GM23338 (cell line): ENCODE measurements around the gene TOR3A. TPM values are rescaled to one million over a fixed set of nuclear protein-coding genes. Genes with fewer than 3 reads are reported as not detected.

ENCODE experiments used
- EZH2phosphoT487 ChIP-seq: fragments of 200-600 bp; sonication (generic); IDR thresholded peaks from one replicate; pipeline ENCODE4 v1.8.1; 2018; ENCODE audit warnings: antibody characterized with exemption; ENCODE audit not compliant: unreplicated experiment
- JUNB ChIP-seq: IDR thresholded peaks from one replicate; pipeline ENCODE4 v1.6.1; 2016; ENCODE audit warnings: antibody characterized with exemption; ENCODE audit not compliant: unreplicated experiment
- STAT1 ChIP-seq: IDR thresholded peaks from one replicate; pipeline ENCODE4 v1.6.1; 2016; ENCODE audit warnings: antibody characterized with exemption; ENCODE audit not compliant: unreplicated experiment
- polyA plus RNA-seq: library from polyadenylated mRNA; unstranded; fragments of >200 nt; fragmentation: Nextera tagmentation; extraction: Ambion mirVana; gene quantifications from 2 replicates; pipeline ENCODE4 v1.2.1, GENCODE V29; 2016
- total RNA-seq: library from RNA; depleted of rRNA; stranded (reverse); fragments of >200 nt; shearing (Covaris generic); gene quantifications from 2 replicates; pipeline ENCODE4 v1.2.3, GENCODE V29; 2014
- TF ChIP-seq, protein P1 (sequence below): fragments of 250-450 bp; sonication (Bioruptor Pico); IDR thresholded peaks from 2 replicates; pipeline ENCODE4 v1.5.0; 2020; ENCODE audit warnings: mild to moderate bottlenecking, moderate library complexity
- TF ChIP-seq, protein P2 (sequence below): IDR thresholded peaks from 2 replicates; pipeline ENCODE4 v1.6.1; 2016; ENCODE audit warnings: antibody characterized with exemption
- TF ChIP-seq, protein P3 (sequence below), 2 experiments: fragments of 200-600 bp in 1 of 2; sonication (generic) in 1 of 2; conservative IDR thresholded peaks; 2 replicates each; pipeline versions ENCODE4 v1.5.1 to v1.6.1; 2016 to 2017; ENCODE audit warnings: antibody characterized with exemption in 2 of 2, low read depth in 2 of 2, mild to moderate bottlenecking in 2 of 2, moderate library complexity in 1 of 2

The TOR3A gene
- total and polyA plus RNA-seq, 2 experiments from 2014 or later: 11.2 to 57.6 TPM

DNA sequence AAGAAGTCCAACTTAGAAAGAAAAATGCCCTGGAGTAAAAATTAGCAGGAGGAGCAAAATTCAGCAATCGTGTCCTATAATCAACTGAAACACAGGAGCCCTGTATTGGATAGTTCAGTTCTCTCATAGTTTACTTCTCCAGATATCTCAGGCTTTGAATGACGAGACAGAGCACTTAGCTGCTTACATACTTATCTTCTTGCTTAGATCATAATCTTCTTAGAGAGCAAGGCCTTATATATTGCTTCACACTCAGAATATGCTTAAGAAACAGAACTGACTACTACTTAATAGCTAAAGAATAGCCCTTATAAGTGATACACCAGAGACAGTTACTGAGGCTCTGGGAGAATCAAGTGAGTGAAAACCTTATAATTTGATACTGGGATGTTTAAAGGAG lies 38.9 kb downstream of the TOR3A start (continued):
- TF ChIP-seq, protein P1, sequence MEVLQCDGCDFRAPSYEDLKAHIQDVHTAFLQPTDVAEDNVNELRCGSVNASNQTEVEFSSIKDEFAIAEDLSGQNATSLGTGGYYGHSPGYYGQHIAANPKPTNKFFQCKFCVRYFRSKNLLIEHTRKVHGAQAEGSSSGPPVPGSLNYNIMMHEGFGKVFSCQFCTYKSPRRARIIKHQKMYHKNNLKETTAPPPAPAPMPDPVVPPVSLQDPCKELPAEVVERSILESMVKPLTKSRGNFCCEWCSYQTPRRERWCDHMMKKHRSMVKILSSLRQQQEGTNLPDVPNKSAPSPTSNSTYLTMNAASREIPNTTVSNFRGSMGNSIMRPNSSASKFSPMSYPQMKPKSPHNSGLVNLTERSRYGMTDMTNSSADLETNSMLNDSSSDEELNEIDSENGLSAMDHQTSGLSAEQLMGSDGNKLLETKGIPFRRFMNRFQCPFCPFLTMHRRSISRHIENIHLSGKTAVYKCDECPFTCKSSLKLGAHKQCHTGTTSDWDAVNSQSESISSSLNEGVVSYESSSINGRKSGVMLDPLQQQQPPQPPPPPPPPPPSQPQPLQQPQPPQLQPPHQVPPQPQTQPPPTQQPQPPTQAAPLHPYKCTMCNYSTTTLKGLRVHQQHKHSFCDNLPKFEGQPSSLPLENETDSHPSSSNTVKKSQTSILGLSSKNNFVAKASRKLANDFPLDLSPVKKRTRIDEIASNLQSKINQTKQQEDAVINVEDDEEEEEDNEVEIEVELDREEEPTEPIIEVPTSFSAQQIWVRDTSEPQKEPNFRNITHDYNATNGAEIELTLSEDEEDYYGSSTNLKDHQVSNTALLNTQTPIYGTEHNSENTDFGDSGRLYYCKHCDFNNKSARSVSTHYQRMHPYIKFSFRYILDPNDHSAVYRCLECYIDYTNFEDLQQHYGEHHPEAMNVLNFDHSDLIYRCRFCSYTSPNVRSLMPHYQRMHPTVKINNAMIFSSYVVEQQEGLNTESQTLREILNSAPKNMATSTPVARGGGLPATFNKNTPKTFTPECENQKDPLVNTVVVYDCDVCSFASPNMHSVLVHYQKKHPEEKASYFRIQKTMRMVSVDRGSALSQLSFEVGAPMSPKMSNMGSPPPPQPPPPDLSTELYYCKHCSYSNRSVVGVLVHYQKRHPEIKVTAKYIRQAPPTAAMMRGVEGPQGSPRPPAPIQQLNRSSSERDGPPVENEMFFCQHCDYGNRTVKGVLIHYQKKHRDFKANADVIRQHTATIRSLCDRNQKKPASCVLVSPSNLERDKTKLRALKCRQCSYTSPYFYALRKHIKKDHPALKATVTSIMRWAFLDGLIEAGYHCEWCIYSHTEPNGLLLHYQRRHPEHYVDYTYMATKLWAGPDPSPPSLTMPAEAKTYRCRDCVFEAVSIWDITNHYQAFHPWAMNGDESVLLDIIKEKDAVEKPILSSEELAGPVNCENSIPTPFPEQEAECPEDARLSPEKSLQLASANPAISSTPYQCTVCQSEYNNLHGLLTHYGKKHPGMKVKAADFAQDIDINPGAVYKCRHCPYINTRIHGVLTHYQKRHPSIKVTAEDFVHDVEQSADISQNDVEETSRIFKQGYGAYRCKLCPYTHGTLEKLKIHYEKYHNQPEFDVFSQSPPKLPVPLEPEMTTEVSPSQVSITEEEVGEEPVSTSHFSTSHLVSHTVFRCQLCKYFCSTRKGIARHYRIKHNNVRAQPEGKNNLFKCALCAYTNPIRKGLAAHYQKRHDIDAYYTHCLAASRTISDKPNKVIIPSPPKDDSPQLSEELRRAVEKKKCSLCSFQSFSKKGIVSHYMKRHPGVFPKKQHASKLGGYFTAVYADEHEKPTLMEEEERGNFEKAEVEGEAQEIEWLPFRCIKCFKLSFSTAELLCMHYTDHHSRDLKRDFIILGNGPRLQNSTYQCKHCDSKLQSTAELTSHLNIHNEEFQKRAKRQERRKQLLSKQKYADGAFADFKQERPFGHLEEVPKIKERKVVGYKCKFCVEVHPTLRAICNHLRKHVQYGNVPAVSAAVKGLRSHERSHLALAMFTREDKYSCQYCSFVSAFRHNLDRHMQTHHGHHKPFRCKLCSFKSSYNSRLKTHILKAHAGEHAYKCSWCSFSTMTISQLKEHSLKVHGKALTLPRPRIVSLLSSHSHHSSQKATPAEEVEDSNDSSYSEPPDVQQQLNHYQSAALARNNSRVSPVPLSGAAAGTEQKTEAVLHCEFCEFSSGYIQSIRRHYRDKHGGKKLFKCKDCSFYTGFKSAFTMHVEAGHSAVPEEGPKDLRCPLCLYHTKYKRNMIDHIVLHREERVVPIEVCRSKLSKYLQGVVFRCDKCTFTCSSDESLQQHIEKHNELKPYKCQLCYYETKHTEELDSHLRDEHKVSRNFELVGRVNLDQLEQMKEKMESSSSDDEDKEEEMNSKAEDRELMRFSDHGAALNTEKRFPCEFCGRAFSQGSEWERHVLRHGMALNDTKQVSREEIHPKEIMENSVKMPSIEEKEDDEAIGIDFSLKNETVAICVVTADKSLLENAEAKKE (CRISPR knock-in tag): no peak
- TF ChIP-seq EZH2phosphoT487: no peak
- TF ChIP-seq JUNB: no peak
- TF ChIP-seq STAT1: no peak
- TF ChIP-seq, protein P2, sequence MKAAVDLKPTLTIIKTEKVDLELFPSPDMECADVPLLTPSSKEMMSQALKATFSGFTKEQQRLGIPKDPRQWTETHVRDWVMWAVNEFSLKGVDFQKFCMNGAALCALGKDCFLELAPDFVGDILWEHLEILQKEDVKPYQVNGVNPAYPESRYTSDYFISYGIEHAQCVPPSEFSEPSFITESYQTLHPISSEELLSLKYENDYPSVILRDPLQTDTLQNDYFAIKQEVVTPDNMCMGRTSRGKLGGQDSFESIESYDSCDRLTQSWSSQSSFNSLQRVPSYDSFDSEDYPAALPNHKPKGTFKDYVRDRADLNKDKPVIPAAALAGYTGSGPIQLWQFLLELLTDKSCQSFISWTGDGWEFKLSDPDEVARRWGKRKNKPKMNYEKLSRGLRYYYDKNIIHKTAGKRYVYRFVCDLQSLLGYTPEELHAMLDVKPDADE: no peak
- TF ChIP-seq, protein P3, sequence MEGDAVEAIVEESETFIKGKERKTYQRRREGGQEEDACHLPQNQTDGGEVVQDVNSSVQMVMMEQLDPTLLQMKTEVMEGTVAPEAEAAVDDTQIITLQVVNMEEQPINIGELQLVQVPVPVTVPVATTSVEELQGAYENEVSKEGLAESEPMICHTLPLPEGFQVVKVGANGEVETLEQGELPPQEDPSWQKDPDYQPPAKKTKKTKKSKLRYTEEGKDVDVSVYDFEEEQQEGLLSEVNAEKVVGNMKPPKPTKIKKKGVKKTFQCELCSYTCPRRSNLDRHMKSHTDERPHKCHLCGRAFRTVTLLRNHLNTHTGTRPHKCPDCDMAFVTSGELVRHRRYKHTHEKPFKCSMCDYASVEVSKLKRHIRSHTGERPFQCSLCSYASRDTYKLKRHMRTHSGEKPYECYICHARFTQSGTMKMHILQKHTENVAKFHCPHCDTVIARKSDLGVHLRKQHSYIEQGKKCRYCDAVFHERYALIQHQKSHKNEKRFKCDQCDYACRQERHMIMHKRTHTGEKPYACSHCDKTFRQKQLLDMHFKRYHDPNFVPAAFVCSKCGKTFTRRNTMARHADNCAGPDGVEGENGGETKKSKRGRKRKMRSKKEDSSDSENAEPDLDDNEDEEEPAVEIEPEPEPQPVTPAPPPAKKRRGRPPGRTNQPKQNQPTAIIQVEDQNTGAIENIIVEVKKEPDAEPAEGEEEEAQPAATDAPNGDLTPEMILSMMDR (conservative IDR thresholded peaks at IDR 0.05; ENCODE audit: low read depth in 2 of 2): no peak
